Activated CD8-positive, alpha-beta memory T cell treated with anti-CD3 and anti-CD28 coated beads, Interleukin-2, amount 10 ng/mL, durations not matched to agents 7 days and 5 days (primary cell): ENCODE results near the gene ATP12A. TPM values are rescaled to one million over a fixed set of nuclear protein-coding genes. Genes with fewer than 3 reads are reported as not detected.

ENCODE experiments used
- ATAC-seq: fragments of 150-1000 bp; cut with Tn5 transposase; one replicate; pipeline ENCODE4 v1.10.0; 2021; ENCODE audit warnings: moderate library complexity
- CTCF ChIA-PET: fragments of 350-600 bp; sonication (Branson Sonifier 250); formaldehyde crosslinking; loops from one replicate; lab custom pipeline; 2021; ENCODE audit warnings: antibody characterized with exemption; lab: Charles Lee
- DNase-seq: peaks from one replicate; pipeline ENCODE4 v3.0.0-alpha.2; 2020
- H3K27ac Mint-ChIP-seq: one replicate; pipeline ENCODE4 v1.8.0; 2021; ENCODE audit warnings: mild to moderate bottlenecking, mixed read lengths
- H3K27me3 Mint-ChIP-seq: one replicate; pipeline ENCODE4 v1.8.0; 2021; ENCODE audit warnings: mixed read lengths
- H3K36me3 Mint-ChIP-seq: one replicate; pipeline ENCODE4 v1.8.0; 2021; ENCODE audit warnings: mild to moderate bottlenecking, mixed read lengths
- H3K4me1 Mint-ChIP-seq: one replicate; pipeline ENCODE4 v1.8.0; 2021; ENCODE audit warnings: mixed read lengths
- H3K4me3 Mint-ChIP-seq: one replicate; pipeline ENCODE4 v1.8.0; 2021; ENCODE audit warnings: mild to moderate bottlenecking, moderate library complexity, mixed read lengths
- H3K9me3 Mint-ChIP-seq: one replicate; pipeline ENCODE4 v1.8.0; 2022; ENCODE audit warnings: low read depth, mixed read lengths
- total RNA-seq, 2 experiments: library from RNA; stranded (reverse); gene quantifications; one replicate each; pipeline ENCODE4 v1.2.3, GENCODE V29; 2021

The ATP12A gene
- total RNA-seq, 2 experiments from 2014 or later: 1.6 to 4.7 TPM

DNA sequence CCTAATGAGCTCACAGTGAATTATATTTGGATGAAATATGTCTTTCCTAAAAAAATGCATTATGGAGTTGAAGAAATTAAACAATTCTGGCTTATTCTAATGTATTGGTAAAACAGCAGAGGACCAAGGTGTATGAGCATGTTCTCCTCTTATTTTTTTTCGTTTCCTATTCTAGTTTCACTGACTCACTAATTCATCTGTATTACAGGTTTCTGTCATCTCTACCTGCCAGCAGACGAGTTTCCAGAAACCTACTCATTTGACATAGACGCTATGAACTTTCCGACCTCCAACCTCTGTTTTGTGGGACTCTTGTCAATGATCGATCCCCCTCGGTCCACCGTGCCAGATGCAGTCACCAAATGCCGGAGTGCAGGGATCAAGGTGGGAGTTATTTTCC is 20.3 kb downstream of the ATP12A start:
- no peak overlapping the region for H3K27ac Mint-ChIP-seq
- no peaks in the 10 kb centered on the region for H3K9me3 Mint-ChIP-seq
- H3K4me1 Mint-ChIP-seq: peaks cover 16% of the 10 kb centered on the region
- H3K27me3 Mint-ChIP-seq: peaks cover 31% of the 10 kb centered on the region
- H3K4me3 Mint-ChIP-seq: no peak overlapping the region
- ATAC-seq (no peak), DNase-seq (no peak)
- CTCF ChIA-PET: interaction anchor here (1.4 to 1.6 kb wide), 2 partner anchors 13 to 94 kb away, joined by 3 to 4 read pairs; no protein-coding TSS in a partner anchor
- no peaks in the 10 kb centered on the region for H3K36me3 Mint-ChIP-seq

DNA sequence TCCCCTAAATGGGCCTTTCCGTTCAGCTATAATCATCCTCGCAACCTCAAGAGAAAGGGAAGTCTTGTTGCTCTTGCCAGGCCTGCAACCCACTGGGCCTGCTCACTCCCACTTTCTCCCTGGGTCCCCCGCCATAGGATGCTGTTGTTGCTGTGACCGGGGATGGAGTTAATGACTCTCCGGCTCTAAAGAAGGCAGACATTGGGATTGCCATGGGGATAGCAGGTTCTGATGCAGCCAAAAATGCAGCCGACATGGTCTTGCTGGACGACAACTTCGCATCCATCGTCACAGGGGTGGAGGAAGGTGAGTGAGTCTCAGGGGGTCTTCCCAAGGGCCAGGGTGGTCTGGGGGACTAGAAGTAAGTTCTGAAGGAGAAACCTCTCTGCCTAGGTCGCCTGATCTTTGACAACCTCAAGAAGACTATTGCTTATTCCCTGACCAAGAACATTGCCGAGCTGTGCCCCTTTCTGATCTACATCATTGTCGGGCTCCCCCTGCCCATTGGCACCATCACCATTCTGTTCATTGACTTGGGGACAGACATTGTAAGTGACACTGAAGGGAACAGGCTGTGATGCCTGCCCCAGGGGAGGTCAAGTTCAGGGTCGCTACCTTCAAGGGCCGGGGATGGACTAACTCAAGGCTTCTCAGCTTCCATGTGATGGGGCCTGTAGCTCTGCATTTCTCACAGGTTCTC is 26.8 kb downstream of the ATP12A start:
- peaks cover 33% of the 10 kb centered on the region for H3K4me1 Mint-ChIP-seq
- no peak overlapping the region for H3K27ac Mint-ChIP-seq
- H3K27me3 Mint-ChIP-seq: peaks cover 6% of the 10 kb centered on the region
- ATAC-seq: no peak
- H3K4me3 Mint-ChIP-seq: no peak overlapping the region
- H3K36me3 Mint-ChIP-seq: peaks cover 4% of the 10 kb centered on the region
- no peaks in the 10 kb centered on the region for H3K9me3 Mint-ChIP-seq
- no peak for DNase-seq
- CTCF ChIA-PET: interaction anchor here (0.8 to 6.2 kb wide), 5 partner anchors 13 to 140 kb away, joined by 3 to 59 read pairs (median 3); no protein-coding TSS in a partner anchor

DNA sequence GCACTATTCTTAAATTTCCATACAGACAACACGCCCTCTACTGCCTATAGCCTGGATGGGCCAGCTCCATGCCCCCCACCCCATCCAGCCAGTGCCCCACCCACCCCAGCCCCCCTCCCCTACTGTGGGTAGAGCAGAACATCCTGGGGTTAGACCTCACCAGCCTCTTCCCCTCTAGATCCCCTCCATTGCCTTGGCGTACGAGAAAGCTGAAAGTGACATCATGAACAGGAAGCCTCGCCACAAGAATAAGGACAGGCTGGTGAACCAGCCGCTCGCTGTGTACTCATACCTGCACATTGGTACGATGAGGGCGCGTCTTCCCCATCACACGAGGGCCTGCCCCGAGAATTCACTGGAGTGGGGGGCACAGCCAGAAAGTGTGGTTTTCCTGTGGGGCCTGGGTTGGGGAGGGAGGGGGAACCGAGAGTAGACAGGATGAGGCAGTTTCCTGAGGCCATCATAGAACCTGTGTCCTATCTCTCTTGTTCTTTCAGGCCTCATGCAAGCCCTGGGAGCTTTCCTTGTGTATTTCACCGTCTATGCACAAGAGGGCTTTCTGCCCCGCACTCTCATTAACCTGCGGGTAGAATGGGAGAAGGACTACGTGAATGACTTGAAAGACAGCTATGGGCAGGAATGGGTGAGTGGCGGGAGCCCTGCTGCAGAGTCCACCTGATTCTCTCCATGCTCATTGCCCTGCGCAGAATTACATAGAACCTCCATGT is 29.1 kb downstream of the ATP12A start:
- Mint-ChIP-seq H3K36me3 (peaks cover 4% of the 10 kb centered on the region), H3K4me3 (peak overlapping the region; percentile 49), H3K27ac (peak overlapping the region; percentile 82), H3K4me1 (peaks cover 32% of the 10 kb centered on the region), H3K9me3 (no peaks in the 10 kb centered on the region), H3K27me3 (peaks cover 4% of the 10 kb centered on the region)
- ATAC-seq (peak; percentile 97), DNase-seq (peak; percentile 92)
- CTCF ChIA-PET: interaction anchor here (0.8 to 6.2 kb wide), 11 partner anchors 10 to 129 kb away, joined by 3 to 59 read pairs (median 4); partner anchors contain the start of gene ATP12A

DNA sequence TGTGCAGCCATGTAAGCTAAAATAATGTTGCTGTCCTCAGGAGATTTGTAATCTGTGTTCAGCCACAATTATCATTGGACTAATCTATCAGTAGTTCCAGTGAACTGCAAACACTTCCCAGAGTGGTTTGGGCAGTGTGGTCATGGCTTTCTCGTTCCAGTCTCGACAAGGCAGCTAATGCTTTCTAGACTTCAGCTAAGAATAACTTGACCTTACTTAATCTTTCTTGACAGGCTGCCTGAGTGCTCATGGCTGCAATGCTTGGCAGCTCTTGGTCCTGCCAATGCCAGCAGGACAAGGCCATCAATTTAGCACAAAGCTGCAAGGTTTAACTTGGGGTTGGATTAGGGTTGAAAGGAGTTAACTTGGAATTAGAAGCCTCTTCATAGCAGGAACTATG is 32.8 kb downstream of the ATP12A start:
- Mint-ChIP-seq H3K9me3 (no peaks in the 10 kb centered on the region), H3K4me3 (no peak overlapping the region), H3K36me3 (peaks cover 4% of the 10 kb centered on the region), H3K27me3 (peaks cover 7% of the 10 kb centered on the region), H3K4me1 (peaks cover 30% of the 10 kb centered on the region), H3K27ac (no peak overlapping the region)
- DNase-seq (no peak), ATAC-seq (no peak)
- CTCF ChIA-PET: interaction anchor here (1.2 to 8.3 kb wide), 5 partner anchors 11 to 107 kb away, joined by 3 to 59 read pairs (median 5); no protein-coding TSS in a partner anchor

DNA sequence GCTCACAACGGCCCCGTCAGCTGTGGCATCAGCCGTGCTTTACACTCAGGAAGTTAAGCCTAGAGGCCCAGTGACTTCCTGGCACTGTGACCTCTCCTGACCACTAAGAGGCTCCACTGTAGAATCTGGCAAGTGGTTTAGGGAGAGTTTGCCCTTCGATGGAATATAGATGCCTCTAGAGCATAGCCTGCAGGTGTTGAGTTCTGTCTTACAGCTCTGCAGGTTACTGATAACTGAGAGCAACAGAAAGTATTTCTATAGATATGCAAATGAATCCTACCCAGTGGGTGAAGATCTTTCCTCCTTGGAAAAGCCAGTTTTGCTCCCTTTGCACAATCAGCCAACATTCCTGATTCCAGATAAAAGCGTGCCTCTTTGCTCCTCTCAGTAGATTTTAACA is 35.8 kb downstream of the ATP12A start:
- H3K36me3 Mint-ChIP-seq: no peaks in the 10 kb centered on the region
- DNase-seq (no peak), ATAC-seq (no peak)
- no peak overlapping the region for H3K4me3 Mint-ChIP-seq
- CTCF ChIA-PET: interaction anchor here (0.9 to 8.3 kb wide), 3 partner anchors 9 to 289 kb away, joined by 3 to 59 read pairs (median 3); no protein-coding TSS in a partner anchor
- H3K9me3 Mint-ChIP-seq: no peaks in the 10 kb centered on the region
- H3K4me1 Mint-ChIP-seq: peaks cover 8% of the 10 kb centered on the region
- no peak overlapping the region for H3K27ac Mint-ChIP-seq
- peaks cover 9% of the 10 kb centered on the region for H3K27me3 Mint-ChIP-seq

DNA sequence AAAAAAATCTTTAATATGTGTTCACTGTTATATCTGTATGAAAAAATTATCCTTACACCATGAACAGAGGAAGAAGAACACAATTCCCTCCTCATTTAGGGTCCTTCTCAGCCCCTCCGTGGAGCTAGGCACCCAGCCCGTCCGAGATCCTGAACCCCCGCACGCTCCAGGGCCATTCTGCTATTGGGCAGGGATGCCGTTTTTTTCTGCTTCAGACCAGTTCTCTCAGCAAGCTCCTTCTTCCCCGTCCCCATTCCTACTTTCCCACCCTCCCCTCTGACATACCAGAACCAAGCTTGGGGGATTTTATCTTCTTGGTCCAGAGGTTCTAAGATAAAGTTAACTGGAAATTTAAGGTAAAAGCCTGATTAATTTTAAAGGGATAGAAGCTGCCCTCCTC is 36.2 kb downstream of the ATP12A start:
- CTCF ChIA-PET: interaction anchor here (0.9 to 8.3 kb wide), 3 partner anchors 9 to 289 kb away, joined by 3 to 59 read pairs (median 3); no protein-coding TSS in a partner anchor
- peaks cover 8% of the 10 kb centered on the region for H3K4me1 Mint-ChIP-seq
- DNase-seq (no peak), ATAC-seq (no peak)
- H3K27me3 Mint-ChIP-seq: peaks cover 9% of the 10 kb centered on the region
- no peak overlapping the region for H3K27ac Mint-ChIP-seq
- no peak overlapping the region for H3K4me3 Mint-ChIP-seq
- no peaks in the 10 kb centered on the region for H3K36me3 Mint-ChIP-seq
- H3K9me3 Mint-ChIP-seq: no peaks in the 10 kb centered on the region

DNA sequence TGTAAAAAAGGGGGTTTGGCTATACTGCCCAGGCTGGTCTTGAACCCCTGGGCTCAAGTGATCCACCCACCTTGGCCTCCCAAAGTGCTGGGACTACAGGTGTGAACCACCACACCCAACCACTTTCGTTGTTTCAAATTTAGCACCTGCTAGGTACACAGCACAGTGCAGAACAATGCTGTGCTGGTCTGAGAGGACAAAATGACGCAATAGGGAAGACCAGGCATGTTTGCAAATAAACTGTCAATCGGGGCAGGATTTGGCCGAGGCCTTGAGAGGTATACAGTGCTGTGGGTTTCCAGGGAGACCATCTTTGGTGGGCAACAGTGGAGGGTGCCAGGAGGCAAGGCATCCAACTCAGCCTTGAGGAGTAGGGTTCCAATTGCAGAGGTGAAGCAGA is 37.0 kb downstream of the ATP12A start:
- H3K9me3 Mint-ChIP-seq: no peaks in the 10 kb centered on the region
- no peak for DNase-seq
- CTCF ChIA-PET: interaction anchor here (1.4 to 8.3 kb wide), 2 partner anchors 8 to 288 kb away, joined by 3 to 59 read pairs; no protein-coding TSS in a partner anchor
- H3K27me3 Mint-ChIP-seq: peaks cover 11% of the 10 kb centered on the region
- H3K27ac Mint-ChIP-seq: no peak overlapping the region
- H3K4me1 Mint-ChIP-seq: peaks cover 8% of the 10 kb centered on the region
- H3K4me3 Mint-ChIP-seq: no peak overlapping the region
- ATAC-seq: no peak
- H3K36me3 Mint-ChIP-seq: no peaks in the 10 kb centered on the region

DNA sequence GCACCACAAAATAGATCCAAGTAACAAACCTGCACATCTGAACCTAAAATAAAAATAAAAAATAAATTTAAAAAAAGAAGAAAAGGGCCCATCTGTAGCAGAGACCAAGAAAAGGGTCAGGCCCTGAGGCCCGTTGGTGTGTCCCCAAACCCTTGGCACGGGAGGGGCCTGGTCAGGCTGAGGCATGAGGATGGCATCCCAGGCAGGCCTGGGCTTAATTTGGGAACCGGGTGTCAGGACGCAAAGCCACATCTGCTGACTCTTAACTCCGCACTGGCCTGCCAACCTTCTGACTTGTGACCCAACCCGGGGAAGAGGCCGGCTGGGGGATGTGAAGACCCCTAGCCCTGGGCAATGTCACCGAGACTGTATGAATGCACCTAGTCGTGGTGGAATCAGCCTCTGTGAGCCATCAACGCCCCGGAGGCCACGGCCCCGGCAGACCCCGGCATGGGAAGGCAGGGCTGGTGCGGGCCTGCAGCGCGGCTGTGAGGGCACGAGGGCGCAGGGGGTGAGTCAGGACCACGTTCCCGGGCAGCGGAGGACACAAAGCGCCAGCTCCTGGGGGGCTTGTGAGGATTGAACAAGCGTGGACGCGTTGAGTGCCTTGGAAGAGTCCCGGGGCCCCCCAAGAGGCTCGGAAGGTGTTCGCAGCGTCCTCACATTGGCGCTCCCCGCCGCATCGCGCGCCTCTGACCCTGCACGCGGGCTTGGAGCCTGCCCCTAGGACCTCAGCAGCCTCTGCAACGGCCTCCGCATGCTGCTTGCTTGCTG is 38.2 kb downstream of the ATP12A start:
- CTCF ChIA-PET: interaction anchor here (3.3 to 8.3 kb wide), 2 partner anchors 7 to 24 kb away, joined by 11 to 59 read pairs; no protein-coding TSS in a partner anchor
- DNase-seq: no peak
- Mint-ChIP-seq H3K36me3 (no peaks in the 10 kb centered on the region), H3K4me1 (peaks cover 8% of the 10 kb centered on the region), H3K27ac (no peak overlapping the region), H3K27me3 (peaks cover 14% of the 10 kb centered on the region), H3K9me3 (no peaks in the 10 kb centered on the region), H3K4me3 (no peak overlapping the region)
- ATAC-seq: no peak

DNA sequence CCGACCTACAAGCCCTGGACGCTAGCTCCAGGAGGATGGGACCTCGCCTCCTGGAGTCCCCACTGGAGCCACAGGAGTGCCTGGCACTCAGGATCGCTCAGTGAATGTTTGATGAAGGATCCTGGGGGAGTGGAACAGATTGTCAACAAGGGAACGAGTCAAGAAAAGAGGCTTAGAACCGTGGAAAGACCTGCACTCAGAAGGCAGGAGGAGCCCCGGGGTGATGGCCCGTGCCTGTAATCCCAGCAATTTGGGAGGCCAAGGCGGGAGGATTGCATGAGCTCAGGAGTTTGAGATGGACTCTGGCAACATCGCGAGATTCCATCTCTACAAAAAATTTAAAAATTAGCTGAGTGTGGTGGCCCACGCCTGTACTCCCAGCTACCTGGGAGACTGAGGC is 38.9 kb downstream of the ATP12A start:
- Mint-ChIP-seq H3K4me1 (peaks cover 8% of the 10 kb centered on the region), H3K9me3 (no peaks in the 10 kb centered on the region), H3K36me3 (no peaks in the 10 kb centered on the region), H3K4me3 (no peak overlapping the region), H3K27ac (no peak overlapping the region), H3K27me3 (peaks cover 16% of the 10 kb centered on the region)
- DNase-seq (no peak), ATAC-seq (no peak)
- CTCF ChIA-PET: interaction anchor here (1.0 to 3.3 kb wide), 3 partner anchors 10 to 36 kb away, joined by 3 to 11 read pairs (median 5); no protein-coding TSS in a partner anchor

DNA sequence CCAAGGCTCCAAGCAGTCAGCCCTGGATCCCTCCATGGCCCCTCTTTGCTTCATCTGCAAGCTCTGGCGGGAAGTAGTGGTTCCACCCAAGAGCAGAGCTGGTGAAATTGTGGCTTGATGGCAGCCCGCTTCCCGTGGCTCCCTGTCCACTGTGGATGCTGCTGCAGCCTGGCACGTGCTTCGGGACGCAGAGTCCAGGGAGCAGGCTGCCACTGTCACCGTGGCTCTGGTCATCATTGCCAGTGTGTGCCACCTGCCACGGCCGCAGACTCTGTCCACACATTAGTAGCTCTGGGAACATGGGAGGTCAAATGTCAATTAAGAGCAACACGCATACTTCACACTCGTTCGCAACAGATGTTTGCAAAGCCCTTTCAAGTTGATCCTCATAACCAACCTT is 43.0 kb downstream of the ATP12A start:
- peaks cover 22% of the 10 kb centered on the region for H3K4me1 Mint-ChIP-seq
- no peak overlapping the region for H3K4me3 Mint-ChIP-seq
- peaks cover 15% of the 10 kb centered on the region for H3K27me3 Mint-ChIP-seq
- no peaks in the 10 kb centered on the region for H3K9me3 Mint-ChIP-seq
- no peak overlapping the region for H3K27ac Mint-ChIP-seq
- CTCF ChIA-PET: interaction anchor here (1.1 to 6.4 kb wide), 5 partner anchors 9 to 53 kb away, joined by 3 to 103 read pairs (median 5); no protein-coding TSS in a partner anchor
- DNase-seq (no peak), ATAC-seq (no peak)
- H3K36me3 Mint-ChIP-seq: no peaks in the 10 kb centered on the region

DNA sequence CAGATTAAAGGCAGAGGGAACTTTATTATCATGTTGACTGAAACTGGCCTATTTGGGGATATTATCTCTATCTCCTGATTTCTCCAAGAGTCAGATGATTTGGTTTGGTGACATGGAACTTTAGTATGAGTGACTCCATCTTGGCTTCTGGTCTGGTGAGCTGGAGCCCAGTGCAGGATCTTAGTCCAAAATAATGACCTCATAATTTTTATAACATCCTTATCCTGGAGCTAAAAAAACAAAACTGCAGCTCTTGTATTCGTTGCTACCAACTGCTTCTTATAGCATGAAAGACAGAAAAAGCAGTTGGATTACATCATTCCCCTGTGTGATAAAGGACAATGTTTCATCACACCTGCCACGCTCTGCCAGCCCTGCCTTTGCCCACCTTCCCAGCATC is 44.5 kb downstream of the ATP12A start:
- peaks cover 22% of the 10 kb centered on the region for H3K4me1 Mint-ChIP-seq
- DNase-seq (no peak), ATAC-seq (no peak)
- CTCF ChIA-PET: interaction anchor here (0.8 to 6.4 kb wide), 4 partner anchors 11 to 40 kb away, joined by 3 to 103 read pairs (median 31); no protein-coding TSS in a partner anchor
- no peak overlapping the region for H3K27ac Mint-ChIP-seq
- no peak overlapping the region for H3K4me3 Mint-ChIP-seq
- no peaks in the 10 kb centered on the region for H3K9me3 Mint-ChIP-seq
- peaks cover 17% of the 10 kb centered on the region for H3K27me3 Mint-ChIP-seq
- H3K36me3 Mint-ChIP-seq: no peaks in the 10 kb centered on the region

DNA sequence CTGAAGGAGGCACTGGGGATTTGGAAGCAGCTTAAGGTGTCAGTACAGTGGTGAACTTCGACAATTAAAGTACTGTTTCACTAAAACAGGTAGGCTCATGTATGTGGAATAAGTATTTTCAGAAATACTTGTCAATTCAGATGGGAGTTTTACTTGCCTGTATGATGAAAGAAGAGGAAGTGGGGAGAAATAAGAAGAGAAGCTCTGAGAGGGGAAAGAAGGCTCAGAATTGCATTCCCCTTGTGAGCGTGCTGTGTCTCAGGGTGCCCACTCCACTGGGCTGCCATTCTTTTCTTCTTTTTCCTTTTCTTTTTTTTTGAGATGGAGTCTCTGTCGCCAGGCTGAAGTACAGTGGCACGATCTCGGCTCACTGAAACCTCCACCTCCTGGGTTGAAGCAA is 45.2 kb downstream of the ATP12A start:
- peaks cover 13% of the 10 kb centered on the region for H3K27me3 Mint-ChIP-seq
- H3K9me3 Mint-ChIP-seq: no peaks in the 10 kb centered on the region
- CTCF ChIA-PET: interaction anchor here (0.8 to 6.4 kb wide), 6 partner anchors 11 to 119 kb away, joined by 3 to 103 read pairs (median 18); no protein-coding TSS in a partner anchor
- DNase-seq: no peak
- H3K36me3 Mint-ChIP-seq: no peaks in the 10 kb centered on the region
- no peak for ATAC-seq
- H3K4me3 Mint-ChIP-seq: no peak overlapping the region
- peaks cover 18% of the 10 kb centered on the region for H3K4me1 Mint-ChIP-seq
- H3K27ac Mint-ChIP-seq: no peak overlapping the region
